Naive B cell (primary cell): ENCODE data around the gene RAB19. TPM values are rescaled to one million over a fixed set of nuclear protein-coding genes. Genes with fewer than 3 reads are reported as not detected.

Experiments used
- ATAC-seq, 2 donors: fragments of 150-1000 bp; cut with Tn5 transposase; 2 replicates each; pipeline ENCODE4 v1.10.0; 2021; ENCODE audit warnings: low read depth in 2 of 2, mild to moderate bottlenecking in 2 of 2, moderate library complexity in 2 of 2
- DNase-seq: peaks from one replicate; pipeline ENCODE4 v3.0.0; 2022
- H3K27ac Mint-ChIP-seq, 6 donors: one replicate each; pipeline ENCODE4 v1.8.0; 2020 to 2022; ENCODE audit warnings: mild to moderate bottlenecking in 6 of 6, mixed read lengths in 6 of 6, moderate library complexity in 5 of 6, inconsistent platforms in 2 of 6
- H3K27me3 Mint-ChIP-seq, 3 donors: one replicate each; pipeline ENCODE4 v1.8.0; 2021 to 2022; ENCODE audit warnings: mixed read lengths in 3 of 3, mild to moderate bottlenecking in 1 of 3
- H3K36me3 Mint-ChIP-seq, 2 donors: one replicate each; pipeline ENCODE4 v1.8.0; 2020 to 2022; ENCODE audit warnings: mixed read lengths in 2 of 2, inconsistent platforms in 1 of 2, mild to moderate bottlenecking in 1 of 2
- H3K4me1 Mint-ChIP-seq, 3 donors: one replicate each; pipeline ENCODE4 v1.8.0; 2020 to 2022; ENCODE audit warnings: mixed read lengths in 3 of 3, inconsistent platforms in 1 of 3, mild to moderate bottlenecking in 1 of 3, moderate library complexity in 1 of 3
- H3K4me3 Mint-ChIP-seq, 8 donors: one replicate each; pipeline ENCODE4 v1.8.0; 2020 to 2022; ENCODE audit warnings: mild to moderate bottlenecking in 8 of 8, mixed read lengths in 8 of 8, moderate library complexity in 8 of 8, inconsistent platforms in 2 of 8
- H3K9me3 Mint-ChIP-seq, 7 donors: one replicate each; pipeline ENCODE4 v1.8.0; 2020 to 2022; ENCODE audit warnings: mixed read lengths in 7 of 7, mild to moderate bottlenecking in 5 of 7, inconsistent platforms in 2 of 7, moderate library complexity in 1 of 7
- polyA plus RNA-seq, 6 donors: library from polyadenylated mRNA; unstranded; fragments of 300-500 nt; fragmentation: Illumina TruSeq; gene quantifications; one replicate each; pipeline ENCODE4 v1.2.3, GENCODE V29; 2021; ENCODE audit warnings: low read depth in 6 of 6

Gene RAB19
- polyA plus RNA-seq = 1 to 10 TPM in 1 of 6 donors, under 1 TPM in 2, not detected in 3; 0.61 to 1.1 (median 0.71) TPM

GRCh38 chr7:140403878-140404564 lies at the start of gene RAB19:
Gene RAB19, plus strand, starts transcription at chr7:140404058. Its CDS starts 3,589 bp downstream, at chr7:140407647.
- peak; percentile 40 for DNase-seq
- Mint-ChIP-seq H3K4me1 (peaks cover 14% of the 10 kb centered on the region in 3 donors), H3K27ac (peak within 1 kb of the TSS; percentile 70 to 96 (median 78)), H3K36me3 (no peaks in the 10 kb centered on the region), H3K27me3 (peaks cover 0 to 6% (median 0%) of the 10 kb centered on the region in 3 donors), H3K4me3 (peak within 1 kb of the TSS; percentile 86 to 96 (median 95)), H3K9me3 (no peaks in the 10 kb centered on the region)
- ATAC-seq = peak; percentile 93 to 95

DNA sequence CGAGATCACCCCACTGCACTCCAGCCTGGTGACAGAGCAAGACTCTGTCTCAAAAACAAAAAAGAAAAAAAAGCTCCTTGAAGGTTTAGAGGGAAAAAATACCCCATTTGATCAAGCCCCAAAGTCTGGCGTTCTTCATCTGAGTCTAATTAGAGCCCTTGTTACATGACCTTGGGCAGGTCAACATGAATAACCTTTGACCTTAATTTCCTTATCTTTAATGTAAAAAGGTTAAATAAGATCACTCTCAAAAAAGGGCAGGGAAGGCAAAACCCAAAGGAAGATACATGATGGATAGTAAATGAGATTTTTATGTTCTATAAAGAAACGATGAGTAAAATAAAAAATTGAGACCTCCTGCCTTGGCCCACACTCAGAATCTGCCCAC lies 45.8 kb upstream of the RAB19 start:
- DNase-seq (no peak), ATAC-seq (no peak)
- Mint-ChIP-seq H3K4me1 (peaks cover 14 to 21% (median 20%) of the 10 kb centered on the region in 3 donors), H3K9me3 (peaks cover 0 to 4% (median 0%) of the 10 kb centered on the region in 7 donors), H3K36me3 (peaks cover 7 to 22% of the 10 kb centered on the region in 2 donors), H3K4me3 (peak overlapping the region in 2 of 8 donors; percentile 83 to 87), H3K27me3 (no peaks in the 10 kb centered on the region), H3K27ac (peak overlapping the region in 1 of 6 donors; percentile 41)

GRCh38 chr7:140358412-140359051 lies 45.3 kb upstream of the RAB19 start:
- DNase-seq (no peak), ATAC-seq (peak in 1 of 2 donors; percentile 37)
- Mint-ChIP-seq H3K9me3 (peaks cover 0 to 4% (median 0%) of the 10 kb centered on the region in 7 donors), H3K27ac (peak overlapping the region in 3 of 6 donors; percentile 29 to 58 (median 29)), H3K27me3 (no peaks in the 10 kb centered on the region), H3K4me3 (peak overlapping the region; percentile 72 to 93 (median 89)), H3K36me3 (peaks cover 7 to 22% of the 10 kb centered on the region in 2 donors), H3K4me1 (peaks cover 14 to 21% (median 20%) of the 10 kb centered on the region in 3 donors)

DNA sequence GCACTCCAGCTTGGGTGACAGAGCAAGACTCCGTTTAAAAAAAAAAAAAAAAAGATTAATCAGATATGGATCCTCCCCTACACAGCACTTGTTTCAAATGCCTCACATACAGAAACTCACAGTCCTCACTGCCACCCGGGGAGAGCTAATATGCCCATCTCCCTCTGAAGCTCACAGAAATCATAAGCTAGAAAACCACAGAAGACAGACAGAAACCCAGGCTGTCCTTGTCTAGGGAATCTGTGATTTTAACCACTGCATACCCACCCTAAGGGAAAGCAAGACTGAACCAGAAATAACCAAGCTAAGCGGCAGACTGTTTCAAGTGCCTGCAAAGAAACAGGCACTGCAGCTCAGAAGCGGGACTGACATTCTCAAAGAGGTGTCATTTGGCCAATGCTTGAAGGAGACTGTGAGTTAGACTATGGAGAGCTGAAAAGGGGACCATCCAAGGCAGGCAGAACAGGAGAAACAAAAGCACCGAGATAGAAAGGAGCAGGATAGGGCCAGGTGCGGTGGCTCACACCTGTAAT lies 43.1 kb upstream of the RAB19 start:
- peaks cover 14 to 21% (median 20%) of the 10 kb centered on the region in 3 donors for H3K4me1 Mint-ChIP-seq
- DNase-seq = no peak
- H3K27ac Mint-ChIP-seq = peak overlapping the region in 1 of 6 donors; percentile 43
- H3K4me3 Mint-ChIP-seq = peak overlapping the region in 1 of 8 donors; percentile 25
- no peak for ATAC-seq
- H3K27me3 Mint-ChIP-seq = no peaks in the 10 kb centered on the region
- peaks cover 0 to 4% (median 0%) of the 10 kb centered on the region in 7 donors for H3K9me3 Mint-ChIP-seq
- H3K36me3 Mint-ChIP-seq = peaks cover 7 to 15% of the 10 kb centered on the region in 2 donors

GRCh38 chr7:140364819-140365218 lies 39.0 kb upstream of the RAB19 start:
- Mint-ChIP-seq H3K27ac (no peak overlapping the region), H3K27me3 (no peaks in the 10 kb centered on the region), H3K4me1 (peaks cover 2 to 6% (median 4%) of the 10 kb centered on the region in 3 donors), H3K4me3 (no peak overlapping the region), H3K36me3 (peaks cover 21 to 23% of the 10 kb centered on the region in 2 donors), H3K9me3 (peaks cover 0 to 4% (median 0%) of the 10 kb centered on the region in 7 donors)
- ATAC-seq (no peak), DNase-seq (no peak)

GRCh38 chr7:140367528-140367927 lies 36.3 kb upstream of the RAB19 start:
- peaks cover 0 to 5% (median 0%) of the 10 kb centered on the region in 3 donors for H3K4me1 Mint-ChIP-seq
- H3K36me3 Mint-ChIP-seq = peaks cover 16 to 20% of the 10 kb centered on the region in 2 donors
- H3K27ac Mint-ChIP-seq = no peak overlapping the region
- DNase-seq (no peak), ATAC-seq (no peak)
- H3K4me3 Mint-ChIP-seq = no peak overlapping the region
- H3K9me3 Mint-ChIP-seq = no peaks in the 10 kb centered on the region
- H3K27me3 Mint-ChIP-seq = no peaks in the 10 kb centered on the region

- no peak for DNase-seq
- H3K27ac Mint-ChIP-seq = peak overlapping the region in 1 of 6 donors; percentile 57
- no peak overlapping the region for H3K4me3 Mint-ChIP-seq
- no peaks in the 10 kb centered on the region for H3K9me3 Mint-ChIP-seq
- H3K27me3 Mint-ChIP-seq = no peaks in the 10 kb centered on the region
- H3K4me1 Mint-ChIP-seq = peaks cover 0 to 5% (median 0%) of the 10 kb centered on the region in 3 donors
- H3K36me3 Mint-ChIP-seq = peaks cover 16 to 17% of the 10 kb centered on the region in 2 donors
- no peak for ATAC-seq
These were observed 34.6 kb upstream of the RAB19 start for GRCh38 chr7:140369294-140369693.

- no peak overlapping the region for H3K4me3 Mint-ChIP-seq
- peak overlapping the region in 1 of 6 donors; percentile 68 for H3K27ac Mint-ChIP-seq
- H3K36me3 Mint-ChIP-seq = peaks cover 0 to 5% of the 10 kb centered on the region in 2 donors
- ATAC-seq (no peak), DNase-seq (no peak)
- no peaks in the 10 kb centered on the region for H3K27me3 Mint-ChIP-seq
- peaks cover 9 to 15% (median 9%) of the 10 kb centered on the region in 3 donors for H3K4me1 Mint-ChIP-seq
- H3K9me3 Mint-ChIP-seq = no peaks in the 10 kb centered on the region
These were observed 28.5 kb upstream of the RAB19 start for GRCh38 chr7:140375323-140375722.

- H3K4me3 Mint-ChIP-seq = peak overlapping the region in 5 of 8 donors; percentile 34 to 68 (median 59)
- no peak for ATAC-seq
- H3K9me3 Mint-ChIP-seq = no peaks in the 10 kb centered on the region
- H3K27ac Mint-ChIP-seq = peak overlapping the region in 2 of 6 donors; percentile 68 to 78
- no peak for DNase-seq
- peaks cover 8 to 15% (median 9%) of the 10 kb centered on the region in 3 donors for H3K4me1 Mint-ChIP-seq
- H3K36me3 Mint-ChIP-seq = peaks cover 0 to 5% of the 10 kb centered on the region in 2 donors
- no peaks in the 10 kb centered on the region for H3K27me3 Mint-ChIP-seq
These were observed 27.7 kb upstream of the RAB19 start for GRCh38 chr7:140375892-140376730.

- Mint-ChIP-seq H3K36me3 (peaks cover 5 to 8% of the 10 kb centered on the region in 2 donors), H3K27ac (no peak overlapping the region), H3K27me3 (no peaks in the 10 kb centered on the region), H3K4me3 (no peak overlapping the region), H3K9me3 (no peaks in the 10 kb centered on the region), H3K4me1 (no peaks in the 10 kb centered on the region)
- no peak for ATAC-seq
- DNase-seq = no peak
These were observed 19.7 kb upstream of the RAB19 start for GRCh38 chr7:140383954-140384713.

DNA sequence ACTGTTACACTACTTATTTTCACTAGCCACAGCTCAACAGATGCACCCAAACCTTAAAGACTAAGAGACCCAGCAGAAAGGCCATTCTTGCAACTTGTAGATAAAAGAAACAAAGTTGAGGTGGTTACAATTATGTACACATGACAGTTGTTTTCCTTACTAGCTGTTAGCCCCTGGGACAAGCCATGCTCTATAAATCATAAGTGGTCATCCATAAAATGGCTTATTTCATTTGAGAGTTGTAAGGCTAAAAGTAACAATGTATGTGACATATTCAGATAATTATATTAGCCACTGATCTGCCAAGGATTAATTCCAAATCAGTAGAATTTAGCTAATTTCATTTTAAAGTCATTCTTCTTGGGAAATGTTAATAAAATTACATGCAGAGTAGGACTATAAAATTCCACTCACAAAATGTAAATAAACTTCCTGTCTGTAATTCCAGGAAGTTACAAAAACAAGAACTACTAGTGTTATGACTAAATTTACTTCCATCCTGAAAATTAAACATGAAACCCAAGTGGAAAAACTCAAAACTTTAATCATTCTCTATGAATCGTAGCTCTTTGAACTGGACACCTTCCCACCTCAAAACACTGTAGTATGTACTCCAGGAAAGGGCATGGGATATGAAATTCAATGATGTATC lies 18.8 kb upstream of the RAB19 start:
- DNase-seq (no peak), ATAC-seq (no peak)
- H3K36me3 Mint-ChIP-seq = peaks cover 5 to 8% of the 10 kb centered on the region in 2 donors
- no peaks in the 10 kb centered on the region for H3K27me3 Mint-ChIP-seq
- no peak overlapping the region for H3K27ac Mint-ChIP-seq
- peaks cover 0 to 5% (median 0%) of the 10 kb centered on the region in 3 donors for H3K4me1 Mint-ChIP-seq
- H3K9me3 Mint-ChIP-seq = no peaks in the 10 kb centered on the region
- no peak overlapping the region for H3K4me3 Mint-ChIP-seq

- DNase-seq = no peak
- Mint-ChIP-seq H3K36me3 (no peaks in the 10 kb centered on the region), H3K27me3 (no peaks in the 10 kb centered on the region), H3K9me3 (no peaks in the 10 kb centered on the region), H3K4me3 (peak overlapping the region in 2 of 8 donors; percentile 10 to 59), H3K27ac (peak overlapping the region in 1 of 6 donors; percentile 56), H3K4me1 (peaks cover 0 to 5% (median 0%) of the 10 kb centered on the region in 3 donors)
- no peak for ATAC-seq
These were observed 14.4 kb upstream of the RAB19 start for GRCh38 chr7:140389445-140389844.
